Measurements from ENCODE around the gene TMEM204. TPM values are rescaled to one million over a fixed set of nuclear protein-coding genes. Genes with fewer than 3 reads are reported as not detected.
A peak's percentile ranks its signal among the peaks of the same experiment; 100 is the strongest.

Gene TMEM204
- total RNA-seq, 4 donors from 2014 or later: 4.3 to 32.4 (median 7.9) TPM

DNA sequence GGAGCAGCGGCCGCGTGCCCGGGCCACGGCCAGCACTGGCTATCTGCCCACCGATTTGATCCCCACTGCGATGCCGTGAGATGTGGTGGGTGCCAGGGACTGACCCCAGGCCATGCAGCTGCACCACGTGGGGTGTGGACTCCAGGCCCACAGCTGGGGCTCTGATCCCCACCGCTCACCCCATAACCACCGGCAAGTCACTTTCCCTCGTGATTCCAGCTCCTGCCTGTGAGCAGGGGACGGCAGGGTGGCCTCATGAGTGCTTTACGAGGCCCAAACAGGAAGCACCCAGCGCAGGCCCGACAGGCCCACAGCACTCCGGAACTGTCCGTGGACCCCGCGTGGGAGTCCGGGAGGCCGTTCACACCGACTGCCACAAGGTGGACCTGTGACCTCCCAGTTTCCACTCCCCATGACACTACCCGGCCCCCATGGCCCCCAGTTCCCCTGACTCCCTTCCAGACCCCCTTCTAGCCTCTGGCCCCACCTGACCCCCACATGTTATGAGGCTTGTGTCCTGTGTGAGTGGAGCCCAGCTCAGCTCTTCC, 45.3 kb upstream of the TMEM204 start:
- no peaks in the 10 kb centered on the region for H3K9me3 ChIP-seq
- H3K4me1 ChIP-seq: peaks cover 6 to 11% (median 8%) of the 10 kb centered on the region in 3 donors
- TF ChIP-seq, protein P1, sequence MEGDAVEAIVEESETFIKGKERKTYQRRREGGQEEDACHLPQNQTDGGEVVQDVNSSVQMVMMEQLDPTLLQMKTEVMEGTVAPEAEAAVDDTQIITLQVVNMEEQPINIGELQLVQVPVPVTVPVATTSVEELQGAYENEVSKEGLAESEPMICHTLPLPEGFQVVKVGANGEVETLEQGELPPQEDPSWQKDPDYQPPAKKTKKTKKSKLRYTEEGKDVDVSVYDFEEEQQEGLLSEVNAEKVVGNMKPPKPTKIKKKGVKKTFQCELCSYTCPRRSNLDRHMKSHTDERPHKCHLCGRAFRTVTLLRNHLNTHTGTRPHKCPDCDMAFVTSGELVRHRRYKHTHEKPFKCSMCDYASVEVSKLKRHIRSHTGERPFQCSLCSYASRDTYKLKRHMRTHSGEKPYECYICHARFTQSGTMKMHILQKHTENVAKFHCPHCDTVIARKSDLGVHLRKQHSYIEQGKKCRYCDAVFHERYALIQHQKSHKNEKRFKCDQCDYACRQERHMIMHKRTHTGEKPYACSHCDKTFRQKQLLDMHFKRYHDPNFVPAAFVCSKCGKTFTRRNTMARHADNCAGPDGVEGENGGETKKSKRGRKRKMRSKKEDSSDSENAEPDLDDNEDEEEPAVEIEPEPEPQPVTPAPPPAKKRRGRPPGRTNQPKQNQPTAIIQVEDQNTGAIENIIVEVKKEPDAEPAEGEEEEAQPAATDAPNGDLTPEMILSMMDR (IDR thresholded peaks at IDR 0.05): no peak
- TF ChIP-seq POLR2A (IDR thresholded peaks at IDR 0.05): no peak
- H3K27ac ChIP-seq: no peak overlapping the region
- H3K36me3 ChIP-seq: no peaks in the 10 kb centered on the region
- intact Hi-C loops (cut with DNase I): no loop called here
- H3K27me3 ChIP-seq: no peaks in the 10 kb centered on the region
- DNase-seq: no peak
- no peak overlapping the region for H3K4me3 ChIP-seq
- WGBS, 2 donors: 73 to 100% methylated on average over 2 to 6 of the region's 24 CpGs

DNA sequence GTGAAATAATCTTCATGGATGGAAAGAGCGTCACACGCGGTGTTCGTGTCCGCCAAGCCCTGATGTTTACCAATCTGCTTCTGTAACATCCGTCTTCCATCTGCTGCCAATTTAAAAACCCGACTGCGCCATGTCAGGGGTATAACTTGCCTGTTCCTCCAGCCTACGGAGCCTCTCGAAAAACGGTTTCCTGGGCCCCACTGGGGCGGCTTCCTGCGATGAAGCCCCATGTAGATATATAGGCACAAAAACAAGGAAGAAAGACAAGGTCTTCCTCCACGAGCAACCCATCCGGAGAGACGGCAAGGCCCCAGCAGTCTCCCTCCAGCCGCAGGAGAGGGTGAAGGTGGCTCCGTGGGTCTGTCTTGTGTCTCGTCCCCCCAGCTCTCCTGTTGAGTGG, 44.8 kb upstream of the TMEM204 start, which contains the start of gene PTX4:
Gene PTX4, minus strand, starts transcription at position 326 of the 400 bp plus-strand sequence. Its CDS starts 35 bp downstream, at position 291.
- TF ChIP-seq POLR2A (IDR thresholded peaks at IDR 0.05): no peak
- TF ChIP-seq, protein P1 (IDR thresholded peaks at IDR 0.05): no peak
- no peak within 1 kb of the TSS for H3K27ac ChIP-seq
- no peak within 1 kb of the TSS for H3K4me3 ChIP-seq
- H3K36me3 ChIP-seq: no peaks in the 10 kb centered on the region
- no peaks in the 10 kb centered on the region for H3K27me3 ChIP-seq
- intact Hi-C loops (cut with DNase I): no loop called here
- H3K4me1 ChIP-seq: peaks cover 6 to 11% (median 8%) of the 10 kb centered on the region in 3 donors
- no peak for DNase-seq
- 73 to 82% methylated on average over 7 to 19 of the region's 19 CpGs for WGBS, 2 donors
- no peaks in the 10 kb centered on the region for H3K9me3 ChIP-seq

DNA sequence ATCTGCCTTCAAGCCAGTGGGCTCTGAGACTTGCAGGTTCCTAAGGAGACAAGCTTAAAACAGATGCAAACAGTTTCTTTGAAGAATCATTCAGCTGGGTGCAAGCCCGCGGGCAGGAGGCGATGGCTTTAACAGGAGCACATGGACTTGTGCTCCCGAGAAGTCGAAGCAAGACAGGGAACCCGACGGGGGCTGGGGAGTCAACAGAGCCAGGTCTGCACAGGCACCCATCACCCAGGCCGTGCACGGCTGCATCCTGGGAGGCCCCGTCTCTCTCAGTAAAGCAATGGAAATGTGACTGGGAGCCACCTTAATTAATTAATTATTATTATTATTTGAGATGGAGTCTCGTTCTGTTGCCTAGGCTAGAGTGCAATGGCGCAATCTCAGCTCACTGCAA, 44.4 kb upstream of the TMEM204 start:
- WGBS, 2 donors: 86 to 90% methylated on average over 9 to 12 of the region's 12 CpGs
- no peak overlapping the region for H3K27ac ChIP-seq
- peaks cover 10 to 16% (median 11%) of the 10 kb centered on the region in 3 donors for H3K4me1 ChIP-seq
- intact Hi-C loops (cut with DNase I): no loop called here
- no peak overlapping the region for H3K4me3 ChIP-seq
- no peaks in the 10 kb centered on the region for H3K36me3 ChIP-seq
- TF ChIP-seq, protein P1 (IDR thresholded peaks at IDR 0.05): no peak
- TF ChIP-seq POLR2A (IDR thresholded peaks at IDR 0.05): no peak
- no peaks in the 10 kb centered on the region for H3K9me3 ChIP-seq
- DNase-seq: no peak
- H3K27me3 ChIP-seq: no peaks in the 10 kb centered on the region

DNA sequence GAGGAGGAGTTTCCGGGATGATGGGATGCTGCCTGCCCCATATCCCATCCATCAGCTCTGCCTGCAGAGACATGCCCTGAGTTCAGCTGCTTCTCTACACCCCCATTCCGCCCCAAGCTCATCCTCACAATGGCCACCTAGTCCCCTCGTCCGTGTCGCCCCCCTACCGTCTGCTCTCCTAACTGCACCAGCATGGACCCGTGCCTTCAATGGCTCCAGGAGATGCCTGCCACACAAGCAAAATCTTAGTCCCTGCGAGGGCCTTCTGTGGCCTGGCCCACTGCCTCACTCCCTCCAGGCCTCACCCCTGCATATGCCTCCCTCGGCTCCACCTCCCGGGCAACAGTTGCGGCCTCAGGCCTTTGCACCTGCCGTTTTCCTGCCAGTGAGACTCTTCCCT, 42.1 kb upstream of the TMEM204 start:
- TF ChIP-seq, protein P1 (IDR thresholded peaks at IDR 0.05): no peak
- no peak for TF ChIP-seq POLR2A (IDR thresholded peaks at IDR 0.05)
- H3K36me3 ChIP-seq: peaks cover 2 to 17% (median 5%) of the 10 kb centered on the region in 3 donors
- intact Hi-C loops (cut with DNase I): no loop called here
- H3K27ac ChIP-seq: no peak overlapping the region
- no peaks in the 10 kb centered on the region for H3K9me3 ChIP-seq
- no peaks in the 10 kb centered on the region for H3K27me3 ChIP-seq
- H3K4me1 ChIP-seq: peaks cover 16 to 32% (median 17%) of the 10 kb centered on the region in 3 donors
- no peak for DNase-seq
- WGBS, 2 donors: 73 to 77% methylated on average over 11 to 12 of the region's 12 CpGs
- no peak overlapping the region for H3K4me3 ChIP-seq

DNA sequence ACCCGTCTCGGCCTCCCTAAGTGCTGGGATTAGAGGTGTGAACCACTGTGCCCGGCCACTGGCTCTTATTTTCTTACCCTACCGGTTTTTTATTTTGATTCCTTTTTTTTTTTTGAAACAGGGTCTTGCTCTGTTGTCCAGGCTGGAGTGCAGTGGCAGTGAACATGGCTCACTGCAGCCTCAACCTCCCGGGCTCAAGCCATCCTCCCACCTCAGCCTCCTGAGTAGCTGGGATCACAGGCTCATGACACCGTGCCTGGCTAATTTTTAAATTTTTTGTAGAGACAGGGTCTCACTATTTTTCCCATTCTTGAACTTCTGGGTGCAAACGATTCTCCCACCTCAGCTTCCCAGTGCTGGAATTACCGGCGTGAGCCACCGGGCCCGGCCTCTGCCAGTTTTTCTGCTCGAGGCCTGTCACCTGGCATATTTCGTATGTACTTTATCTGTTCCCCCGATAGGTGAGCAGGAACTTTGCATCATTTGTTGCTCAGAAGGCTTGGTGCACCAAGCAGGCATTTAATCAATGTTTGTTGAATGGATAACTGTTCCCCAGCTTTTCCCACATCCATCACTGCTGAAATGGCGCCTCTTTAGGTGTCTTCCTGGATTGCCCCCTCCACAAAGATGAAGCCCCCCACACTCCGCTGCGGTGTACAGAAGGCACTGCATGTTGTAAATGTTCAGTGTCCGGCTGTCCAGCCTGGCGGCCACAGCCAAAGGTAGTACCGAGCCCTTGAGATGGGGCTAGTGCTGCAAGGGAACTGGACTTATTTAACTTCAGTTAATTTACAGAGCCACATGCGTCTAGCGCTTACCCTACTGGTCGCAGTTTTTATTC, 41.2 kb upstream of the TMEM204 start:
- 81 to 90% methylated on average over 19 to 23 of the region's 23 CpGs for WGBS, 2 donors
- H3K4me3 ChIP-seq: peak overlapping the region; percentile 86 to 94 (median 91)
- H3K4me1 ChIP-seq: peaks cover 16 to 32% (median 17%) of the 10 kb centered on the region in 3 donors
- DNase-seq: no peak
- no peaks in the 10 kb centered on the region for H3K27me3 ChIP-seq
- no peak for TF ChIP-seq POLR2A (IDR thresholded peaks at IDR 0.05)
- TF ChIP-seq, protein P1 (IDR thresholded peaks at IDR 0.05): no peak
- no peaks in the 10 kb centered on the region for H3K9me3 ChIP-seq
- intact Hi-C loops (cut with DNase I): no loop called here
- peak overlapping the region; percentile 82 to 95 (median 93) for H3K27ac ChIP-seq
- H3K36me3 ChIP-seq: peaks cover 5 to 26% (median 8%) of the 10 kb centered on the region in 3 donors

Data from esophagus squamous epithelium (tissue), 5 donors.